Measurements from ENCODE around the gene DPP7.
"Not testable (repeated sequence)": the region's sequence is repeated elsewhere in the genome, so short reads cannot be mapped to it uniquely, and the experiment has no call there.

- not testable (repeated sequence) for TF ChIP-seq POLR2A (IDR thresholded peaks at IDR 0.05; ENCODE audit: low read depth, low read length); TAF1 (IDR thresholded peaks at IDR 0.05; ENCODE audit: borderline replicate concordance, low read depth, low read length); POLR2AphosphoS5 (IDR thresholded peaks at IDR 0.05; ENCODE audit: low read depth, low read length)
Observed at GRCh38 chr9:137062798-137063197, 51.7 kb downstream of the DPP7 start.

Data from GM12892 (cell line).